Panc1 (cell line): ENCODE data around the gene CELF1. TPM values are rescaled to one million over a fixed set of nuclear protein-coding genes. Genes with fewer than 3 reads are reported as not detected.

ENCODE experiments used
- ATAC-seq: fragments of 200-7000 bp; cut with Tn5 transposase; 2 replicates; pipeline ENCODE4 v1.9.1; 2020; ENCODE audit warnings: mild to moderate bottlenecking, moderate library complexity
- BruUV-seq: library from RNA; stranded (reverse); fragments of 400-500 nt; replicated peaks from 2 replicates; lab custom pipeline; 2021; lab: Mats Ljungman, UMichigan
- CTCF ChIA-PET: fragments of 300-600 bp; sonication (Branson Sonifier 250); formaldehyde crosslinking; loops from one replicate; lab custom pipeline; 2022; ENCODE audit warnings: antibody characterized with exemption; lab: Charles Lee
- POLR2A ChIA-PET: fragments of 300-600 bp; sonication (Branson Sonifier 250); formaldehyde crosslinking; loops from one replicate; lab custom pipeline; 2022; ENCODE audit warnings: antibody characterized with exemption; lab: Charles Lee
- DNase-seq: peaks from one replicate; pipeline ENCODE4 v3.0.0-alpha.2; 2010; ENCODE audit warnings: low read depth, low spot score
- H3K27ac ChIP-seq: 2 replicates; pipeline ENCODE4 v1.5.1; 2011; ENCODE audit warnings: mild to moderate bottlenecking, low read length, inconsistent platforms
- H3K27me3 ChIP-seq: fragments of 200-500 bp; sonication (Bioruptor generic); 2 replicates; pipeline ENCODE4 v1.6.0; 2014; ENCODE audit warnings: low read length, inconsistent platforms; ENCODE audit not compliant: control insufficient read depth, insufficient read depth
- H3K36me3 ChIP-seq: fragments of 200-500 bp; sonication (Bioruptor generic); 2 replicates; pipeline ENCODE4 v1.5.1; 2014; ENCODE audit warnings: inconsistent platforms, mild to moderate bottlenecking, low read length, moderate library complexity; ENCODE audit not compliant: control insufficient read depth, insufficient read depth
- H3K4me1 ChIP-seq: 2 replicates; pipeline ENCODE4 v1.5.1; 2011; ENCODE audit warnings: inconsistent platforms, mild to moderate bottlenecking, low read length, moderate library complexity; ENCODE audit not compliant: control insufficient read depth, insufficient read depth
- H3K4me3 ChIP-seq, 2 experiments: 2 replicates each; pipeline ENCODE4 v1.5.1; 2011 to 2012; ENCODE audit warnings: low read depth in 2 of 2, low read length in 2 of 2, mild to moderate bottlenecking in 2 of 2, inconsistent platforms in 1 of 2, moderate library complexity in 1 of 2
- H3K9me3 ChIP-seq: fragments of 200-500 bp; sonication (Bioruptor generic); 2 replicates; pipeline ENCODE4 v1.5.1; 2014; ENCODE audit warnings: low read depth, mild to moderate bottlenecking, inconsistent platforms, low read length, moderate library complexity; ENCODE audit not compliant: control insufficient read depth, insufficient read depth
- POLR2AphosphoS5 ChIP-seq: IDR thresholded peaks from 2 replicates; pipeline ENCODE4 v1.6.1; 2012; ENCODE audit warnings: mild to moderate bottlenecking, low read depth, low read length, moderate library complexity
- SIN3A ChIP-seq: IDR thresholded peaks from 2 replicates; pipeline ENCODE4 v1.6.1; 2012; ENCODE audit warnings: low read depth, mild to moderate bottlenecking, low read length, moderate library complexity, borderline replicate concordance; ENCODE audit not compliant: insufficient read depth
- TCF7L2 ChIP-seq: IDR thresholded peaks from 2 replicates; pipeline ENCODE4 v1.6.1; 2011; ENCODE audit warnings: mild to moderate bottlenecking, low read depth, low read length, inconsistent platforms
- in situ Hi-C: cut with HindIII; loops from 2 replicates; pipeline ENCODE4 v1.10.0; 2016; ENCODE audit warnings: low sequenced_read_pairs, low pct_unique_long_range_greater_than_20kb
- intact Hi-C: fragments of 100-400 bp; cut with micrococcal nuclease; formaldehyde crosslinking; loops from one replicate; pipeline ENCODE4 v1.10.0; 2022; ENCODE audit not compliant: unreplicated experiment
- total RNA-seq: library from RNA; stranded (reverse); gene quantifications from one replicate; pipeline ENCODE4 v1.2.1, GENCODE V29; 2021; ENCODE audit not compliant: unreplicated experiment
- TF ChIP-seq, protein P1 (sequence below): fragments of 450-650 bp; IDR thresholded peaks from 2 replicates; pipeline ENCODE4 v1.5.1; 2017; ENCODE audit warnings: mild to moderate bottlenecking
- TF ChIP-seq, protein P2 (sequence below), 2 experiments: IDR thresholded peaks; 2 replicates each; pipeline ENCODE4 v1.6.1; 2011 to 2012; ENCODE audit warnings: low read depth in 2 of 2, control low read depth in 1 of 2, low read length in 1 of 2, mild to moderate bottlenecking in 1 of 2, moderate library complexity in 1 of 2; ENCODE audit not compliant: insufficient read depth in 1 of 2

Gene CELF1
- total RNA-seq, 1 experiment from 2014 or later, result 160 TPM

DNA sequence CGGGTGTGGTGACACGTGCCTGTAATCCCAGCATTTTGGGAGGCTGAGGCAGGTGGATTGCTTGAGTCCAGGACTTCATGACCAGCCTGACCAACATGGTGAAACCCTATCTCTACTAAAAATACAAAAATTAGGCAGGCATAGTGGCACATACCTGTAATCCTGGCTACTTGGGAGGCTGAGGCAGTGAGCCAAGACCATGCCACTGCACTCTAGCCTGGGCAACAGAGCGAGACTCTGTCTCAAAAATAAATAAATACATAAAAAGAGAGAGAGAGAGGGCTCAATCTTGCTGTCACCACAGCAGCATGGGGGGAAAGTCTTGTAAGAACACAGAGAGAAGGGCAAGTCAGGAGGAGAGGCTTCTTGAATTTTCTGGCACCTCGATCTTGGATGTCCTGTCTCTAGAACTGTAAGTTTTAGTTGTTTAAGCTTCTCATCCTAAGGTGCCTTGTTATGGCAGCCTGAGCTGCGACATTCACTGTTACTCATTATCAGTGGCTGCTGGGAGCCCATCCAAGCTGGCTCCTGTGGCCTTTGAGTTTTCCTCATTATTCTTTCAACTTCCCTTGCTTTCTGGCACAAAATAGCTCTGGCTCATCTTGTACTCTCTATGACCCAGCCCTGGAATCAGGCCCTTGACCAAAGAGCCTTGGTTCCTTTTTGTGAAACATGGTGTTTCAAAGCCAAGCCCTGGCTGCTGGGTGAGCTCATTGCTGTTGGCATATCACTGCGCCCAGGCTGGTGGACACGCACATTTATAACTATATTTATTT lies 118.7 kb downstream of the CELF1 start:
- DNase-seq (no peak), ATAC-seq (peak; percentile 24; the same call in 1 of the 2 replicates)
- in situ Hi-C loops, result no loop called here
- ChIA-PET CTCF (no interaction called here), POLR2A (no interaction called here)
- H3K27me3 ChIP-seq, result no peaks in the 10 kb centered on the region
- intact Hi-C loops, result no loop called here
- H3K27ac ChIP-seq, result no peak overlapping the region
- H3K4me1 ChIP-seq, result no peaks in the 10 kb centered on the region
- TF ChIP-seq TCF7L2 (no peak), POLR2AphosphoS5 (no peak)
- TF ChIP-seq, protein P1, sequence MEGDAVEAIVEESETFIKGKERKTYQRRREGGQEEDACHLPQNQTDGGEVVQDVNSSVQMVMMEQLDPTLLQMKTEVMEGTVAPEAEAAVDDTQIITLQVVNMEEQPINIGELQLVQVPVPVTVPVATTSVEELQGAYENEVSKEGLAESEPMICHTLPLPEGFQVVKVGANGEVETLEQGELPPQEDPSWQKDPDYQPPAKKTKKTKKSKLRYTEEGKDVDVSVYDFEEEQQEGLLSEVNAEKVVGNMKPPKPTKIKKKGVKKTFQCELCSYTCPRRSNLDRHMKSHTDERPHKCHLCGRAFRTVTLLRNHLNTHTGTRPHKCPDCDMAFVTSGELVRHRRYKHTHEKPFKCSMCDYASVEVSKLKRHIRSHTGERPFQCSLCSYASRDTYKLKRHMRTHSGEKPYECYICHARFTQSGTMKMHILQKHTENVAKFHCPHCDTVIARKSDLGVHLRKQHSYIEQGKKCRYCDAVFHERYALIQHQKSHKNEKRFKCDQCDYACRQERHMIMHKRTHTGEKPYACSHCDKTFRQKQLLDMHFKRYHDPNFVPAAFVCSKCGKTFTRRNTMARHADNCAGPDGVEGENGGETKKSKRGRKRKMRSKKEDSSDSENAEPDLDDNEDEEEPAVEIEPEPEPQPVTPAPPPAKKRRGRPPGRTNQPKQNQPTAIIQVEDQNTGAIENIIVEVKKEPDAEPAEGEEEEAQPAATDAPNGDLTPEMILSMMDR, result no peak
- no peak overlapping the region for H3K4me3 ChIP-seq
- no peaks in the 10 kb centered on the region for H3K9me3 ChIP-seq
- BruUV-seq, result no TSS peak
- H3K36me3 ChIP-seq, result no peaks in the 10 kb centered on the region

GRCh38 chr11:47433157-47433556 lies 119.8 kb downstream of the CELF1 start:
- ATAC-seq, result no peak
- in situ Hi-C loops (no loop called here), intact Hi-C loops (no loop called here)
- POLR2A ChIA-PET, result no interaction called here
- H3K4me3 ChIP-seq, result no peak overlapping the region
- DNase-seq, result no peak
- no peak overlapping the region for H3K27ac ChIP-seq
- H3K9me3 ChIP-seq, result no peaks in the 10 kb centered on the region
- no TSS peak for BruUV-seq
- CTCF ChIA-PET, result no interaction called here
- no peaks in the 10 kb centered on the region for H3K4me1 ChIP-seq
- H3K27me3 ChIP-seq, result no peaks in the 10 kb centered on the region
- H3K36me3 ChIP-seq, result no peaks in the 10 kb centered on the region
- TF ChIP-seq SIN3A (no peak), POLR2AphosphoS5 (no peak), TCF7L2 (no peak)
- TF ChIP-seq, protein P1, result no peak
- TF ChIP-seq, protein P2, sequence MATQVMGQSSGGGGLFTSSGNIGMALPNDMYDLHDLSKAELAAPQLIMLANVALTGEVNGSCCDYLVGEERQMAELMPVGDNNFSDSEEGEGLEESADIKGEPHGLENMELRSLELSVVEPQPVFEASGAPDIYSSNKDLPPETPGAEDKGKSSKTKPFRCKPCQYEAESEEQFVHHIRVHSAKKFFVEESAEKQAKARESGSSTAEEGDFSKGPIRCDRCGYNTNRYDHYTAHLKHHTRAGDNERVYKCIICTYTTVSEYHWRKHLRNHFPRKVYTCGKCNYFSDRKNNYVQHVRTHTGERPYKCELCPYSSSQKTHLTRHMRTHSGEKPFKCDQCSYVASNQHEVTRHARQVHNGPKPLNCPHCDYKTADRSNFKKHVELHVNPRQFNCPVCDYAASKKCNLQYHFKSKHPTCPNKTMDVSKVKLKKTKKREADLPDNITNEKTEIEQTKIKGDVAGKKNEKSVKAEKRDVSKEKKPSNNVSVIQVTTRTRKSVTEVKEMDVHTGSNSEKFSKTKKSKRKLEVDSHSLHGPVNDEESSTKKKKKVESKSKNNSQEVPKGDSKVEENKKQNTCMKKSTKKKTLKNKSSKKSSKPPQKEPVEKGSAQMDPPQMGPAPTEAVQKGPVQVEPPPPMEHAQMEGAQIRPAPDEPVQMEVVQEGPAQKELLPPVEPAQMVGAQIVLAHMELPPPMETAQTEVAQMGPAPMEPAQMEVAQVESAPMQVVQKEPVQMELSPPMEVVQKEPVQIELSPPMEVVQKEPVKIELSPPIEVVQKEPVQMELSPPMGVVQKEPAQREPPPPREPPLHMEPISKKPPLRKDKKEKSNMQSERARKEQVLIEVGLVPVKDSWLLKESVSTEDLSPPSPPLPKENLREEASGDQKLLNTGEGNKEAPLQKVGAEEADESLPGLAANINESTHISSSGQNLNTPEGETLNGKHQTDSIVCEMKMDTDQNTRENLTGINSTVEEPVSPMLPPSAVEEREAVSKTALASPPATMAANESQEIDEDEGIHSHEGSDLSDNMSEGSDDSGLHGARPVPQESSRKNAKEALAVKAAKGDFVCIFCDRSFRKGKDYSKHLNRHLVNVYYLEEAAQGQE (IDR thresholded peaks at IDR 0.05; ENCODE audit: insufficient read depth in 1 of 2, low read depth in 2 of 2, low read length in 1 of 2), result no peak
